ENCODE data around the gene PRICKLE3.

Gene PRICKLE3, protein sequence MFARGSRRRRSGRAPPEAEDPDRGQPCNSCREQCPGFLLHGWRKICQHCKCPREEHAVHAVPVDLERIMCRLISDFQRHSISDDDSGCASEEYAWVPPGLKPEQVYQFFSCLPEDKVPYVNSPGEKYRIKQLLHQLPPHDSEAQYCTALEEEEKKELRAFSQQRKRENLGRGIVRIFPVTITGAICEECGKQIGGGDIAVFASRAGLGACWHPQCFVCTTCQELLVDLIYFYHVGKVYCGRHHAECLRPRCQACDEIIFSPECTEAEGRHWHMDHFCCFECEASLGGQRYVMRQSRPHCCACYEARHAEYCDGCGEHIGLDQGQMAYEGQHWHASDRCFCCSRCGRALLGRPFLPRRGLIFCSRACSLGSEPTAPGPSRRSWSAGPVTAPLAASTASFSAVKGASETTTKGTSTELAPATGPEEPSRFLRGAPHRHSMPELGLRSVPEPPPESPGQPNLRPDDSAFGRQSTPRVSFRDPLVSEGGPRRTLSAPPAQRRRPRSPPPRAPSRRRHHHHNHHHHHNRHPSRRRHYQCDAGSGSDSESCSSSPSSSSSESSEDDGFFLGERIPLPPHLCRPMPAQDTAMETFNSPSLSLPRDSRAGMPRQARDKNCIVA
- total RNA-seq: 2.9 to 6.0 reads per million in 2 donors

DNA sequence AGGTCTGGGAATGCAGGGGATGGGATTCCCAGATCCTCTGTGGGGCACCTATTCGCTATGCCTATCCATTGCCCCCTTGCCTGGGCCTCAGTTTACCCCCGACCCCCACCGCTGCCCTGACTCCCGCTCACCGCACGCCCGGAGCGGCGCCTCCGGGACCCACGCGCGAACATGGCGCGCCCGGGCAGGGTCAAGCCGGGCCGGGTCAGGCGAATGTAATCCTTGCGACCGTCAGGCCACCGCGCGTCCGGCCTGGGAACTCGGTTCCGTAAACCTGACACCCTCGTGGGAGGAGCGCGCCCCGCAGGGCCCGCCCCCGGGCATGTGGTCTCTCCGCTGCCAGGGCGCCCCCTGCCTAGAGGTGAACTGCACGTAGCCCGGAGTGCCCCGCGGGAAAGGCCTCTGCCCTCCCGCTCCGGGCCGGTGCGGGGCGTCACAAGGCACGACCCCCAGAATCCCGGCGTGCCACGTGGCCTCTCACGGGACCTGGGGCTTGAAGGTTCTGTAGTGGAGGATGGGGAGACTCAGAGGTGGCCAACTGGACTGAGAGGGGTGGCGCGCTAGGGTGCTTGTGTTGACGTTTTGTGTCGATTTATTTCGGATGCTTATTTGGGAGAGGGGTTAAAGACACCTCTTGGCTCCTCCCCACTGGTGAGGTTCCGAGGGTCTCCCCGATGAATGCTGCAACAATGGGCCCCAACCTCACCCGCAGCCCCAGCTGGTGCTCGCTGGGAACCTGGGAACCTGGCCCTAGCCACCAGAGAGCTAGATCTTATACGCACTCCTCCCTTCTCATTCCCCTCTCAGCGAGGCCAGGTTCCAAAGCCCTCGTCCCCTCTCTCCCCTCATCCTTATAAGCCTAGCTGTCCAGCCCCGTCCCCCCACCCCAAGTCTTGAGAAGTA, at the start of gene PRICKLE3:
Gene PRICKLE3 (minus strand): TSS at position 249 of the 903 bp plus-strand sequence. CDS start 76 bp downstream, at position 173.
- DNase-seq: peak; percentile 61

DNA sequence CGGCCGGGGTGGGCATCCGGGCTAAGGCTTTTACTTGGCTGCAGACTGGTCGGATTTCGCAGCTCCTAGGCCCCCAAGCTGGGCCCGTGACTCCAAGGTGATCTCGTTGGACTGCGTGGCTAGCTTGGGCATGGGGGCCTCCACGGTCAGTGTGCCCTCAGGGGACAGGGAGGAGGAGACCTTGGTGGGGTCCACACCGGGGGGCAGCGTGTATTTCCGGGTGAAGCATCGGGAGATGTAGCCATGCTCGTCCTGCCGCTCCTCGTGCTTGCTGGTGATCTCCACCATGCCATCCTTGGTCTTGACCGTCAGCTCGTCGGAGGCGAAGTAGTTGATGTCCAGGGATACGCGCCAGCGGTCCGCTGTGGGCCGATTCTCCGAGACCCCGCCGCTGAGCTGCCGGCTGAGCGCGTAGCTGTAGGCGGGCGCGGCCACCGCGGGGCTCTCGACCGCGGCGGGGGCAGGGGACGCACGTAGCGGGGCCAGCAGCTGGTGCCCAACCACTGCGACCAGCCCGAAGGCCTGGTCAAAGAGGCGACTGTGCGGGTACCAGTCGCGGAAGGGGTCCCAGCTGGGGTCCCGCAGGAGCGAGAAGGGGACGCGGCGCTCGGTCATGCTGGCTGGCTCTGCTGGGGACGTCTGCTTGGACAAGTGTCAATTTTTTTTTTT, 47.8 kb upstream of the PRICKLE3 start:
- DNase-seq: no peak

- no peak for DNase-seq
Observed at GRCh38 chrX:49233176-49233575, 47.0 kb upstream of the PRICKLE3 start, which contains the start of gene CACNA1F. CACNA1F (minus strand) TSS chrX:49233340; CDS start chrX:49233309, 31 bp downstream.

- no peak for DNase-seq
Observed at GRCh38 chrX:49232525-49232924, 46.4 kb upstream of the PRICKLE3 start.

DNA sequence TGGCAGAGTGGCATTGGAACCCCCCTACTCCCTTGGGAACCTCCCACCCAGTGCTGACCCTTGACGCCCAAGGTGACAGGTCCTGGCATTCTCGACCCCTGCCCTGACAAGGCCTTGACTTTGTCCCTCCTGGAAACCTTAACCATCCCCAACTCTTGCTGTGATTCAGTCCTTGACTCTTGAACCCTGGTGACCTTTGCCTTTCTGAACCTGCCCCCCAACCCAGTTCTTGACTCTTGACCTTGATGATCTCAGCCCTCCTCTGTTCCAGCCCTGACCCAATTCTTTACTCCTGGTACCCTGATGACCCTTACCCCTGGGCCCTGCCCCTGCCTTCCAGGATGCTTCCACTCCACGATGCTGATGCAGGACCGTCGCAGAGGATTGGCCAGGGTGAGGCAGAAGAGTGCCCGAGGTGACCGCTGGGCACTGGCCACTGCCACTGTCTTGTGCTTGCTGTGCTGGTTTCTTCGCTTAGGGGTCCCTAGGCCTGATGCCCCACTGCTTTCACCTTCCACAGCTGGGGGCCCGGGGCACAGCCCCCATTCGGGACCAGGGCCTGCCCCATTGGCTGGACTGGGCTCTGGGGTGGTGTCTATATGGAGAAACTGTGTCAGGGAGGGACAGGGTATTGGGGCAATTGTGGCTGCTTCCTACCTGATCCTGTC, 45.3 kb upstream of the PRICKLE3 start:
- no peak for DNase-seq

DNA sequence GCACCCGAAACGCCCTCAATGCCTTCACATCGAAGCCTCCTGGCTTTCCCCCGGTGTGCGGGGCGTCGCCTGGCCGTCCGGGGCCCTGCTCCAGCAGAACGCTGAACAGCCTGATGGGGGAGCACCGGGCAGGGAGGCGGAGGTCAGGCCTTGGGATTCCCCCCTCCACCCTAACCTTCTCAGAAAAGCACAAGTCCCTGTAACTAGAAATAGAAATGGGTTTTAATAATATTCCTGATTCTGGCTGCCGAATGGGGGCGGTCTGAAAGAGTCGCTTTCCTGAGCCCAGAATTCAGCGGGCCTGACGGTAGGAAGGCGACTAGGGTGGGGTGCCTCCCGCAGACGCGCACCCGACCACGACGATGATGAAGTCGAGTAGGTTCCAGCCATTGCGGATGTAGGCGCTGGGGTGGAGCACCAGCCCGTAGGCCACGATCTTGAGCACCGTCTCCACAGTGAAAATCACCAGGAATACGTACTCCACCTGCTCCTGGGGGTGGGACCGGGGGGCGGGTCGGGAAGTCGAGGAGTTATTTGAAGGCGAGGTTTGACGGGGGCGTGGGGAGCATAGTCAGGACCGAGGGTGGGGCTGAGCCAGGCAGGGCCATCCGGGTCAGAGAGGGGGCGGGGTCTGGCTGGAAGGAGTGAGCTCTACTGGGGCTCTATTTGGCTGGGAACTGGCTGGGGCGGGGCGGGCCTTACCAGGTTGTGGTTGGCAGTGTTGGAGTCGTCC, 44.5 kb upstream of the PRICKLE3 start:
- peak; percentile 31 for DNase-seq

GRCh38 chrX:49228185-49228584, 42.0 kb upstream of the PRICKLE3 start:
- no peak for DNase-seq

GRCh38 chrX:49227726-49228125, 41.6 kb upstream of the PRICKLE3 start:
- DNase-seq: no peak

- DNase-seq: no peak
Observed at GRCh38 chrX:49226946-49227345, 40.8 kb upstream of the PRICKLE3 start.

- DNase-seq: no peak
Observed at GRCh38 chrX:49225858-49226257, 39.7 kb upstream of the PRICKLE3 start.

- no peak for DNase-seq
Observed at GRCh38 chrX:49221868-49222267, 35.7 kb upstream of the PRICKLE3 start.

DNA sequence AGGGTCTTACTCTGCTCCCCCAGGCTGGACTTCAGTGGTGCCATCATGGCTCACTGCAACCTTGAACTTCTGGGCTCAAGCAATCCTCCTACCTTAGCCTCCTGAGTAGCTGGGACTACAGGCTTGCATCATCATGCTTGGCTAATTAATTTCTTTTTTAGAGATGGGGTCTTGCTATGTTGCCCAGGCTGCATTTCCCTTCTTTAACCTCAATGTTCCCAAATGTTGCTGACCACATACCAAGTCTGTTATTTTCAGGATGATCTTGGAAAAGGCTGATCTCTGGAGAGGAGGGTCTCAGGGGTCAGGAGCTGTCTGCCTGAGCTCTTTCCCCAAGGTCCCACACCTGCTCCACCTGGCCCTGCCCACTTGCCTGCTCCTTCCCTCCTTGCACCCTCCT, 33.9 kb upstream of the PRICKLE3 start:
- no peak for DNase-seq

- no peak for DNase-seq
Observed at GRCh38 chrX:49214996-49215526, 28.9 kb upstream of the PRICKLE3 start.

DNA sequence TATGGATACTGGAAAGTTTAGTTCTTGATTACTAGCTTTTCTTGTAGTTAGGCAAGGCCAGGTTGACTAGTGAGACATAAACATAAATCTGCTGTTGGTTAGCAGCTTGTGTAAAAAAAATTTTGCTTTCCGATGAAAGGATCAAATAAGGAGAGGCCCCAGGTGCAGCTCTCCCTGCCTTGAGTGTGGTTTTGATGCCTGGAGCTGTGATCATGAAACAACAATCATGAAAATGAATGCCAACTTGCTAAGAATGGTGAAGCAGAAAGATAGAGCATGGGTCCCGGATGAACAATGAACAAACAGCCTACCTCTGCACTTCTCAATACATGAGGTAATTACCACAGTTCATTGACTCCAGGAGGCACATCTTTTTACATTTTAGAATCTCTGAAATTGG, 28.2 kb upstream of the PRICKLE3 start:
- no peak for DNase-seq

DNA sequence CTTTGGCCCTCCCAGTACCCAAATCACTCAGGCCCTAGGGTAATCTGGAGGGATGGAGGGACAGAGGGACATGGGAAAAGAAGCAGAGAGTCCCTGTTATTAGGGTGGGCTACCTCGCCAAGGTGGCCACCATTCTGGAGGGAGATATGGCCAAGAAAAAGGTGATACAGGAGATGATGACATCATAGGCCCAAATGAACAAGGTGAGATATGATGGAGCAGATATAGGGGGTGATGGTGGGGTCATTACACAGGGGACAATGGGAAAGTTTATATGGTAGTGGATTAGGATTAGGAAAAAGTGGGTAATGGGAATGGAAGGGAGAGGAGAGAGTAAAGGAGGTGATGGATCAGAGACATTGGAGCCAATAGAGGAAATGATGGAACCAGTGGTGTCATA, 26.7 kb upstream of the PRICKLE3 start:
- DNase-seq: no peak

DNA sequence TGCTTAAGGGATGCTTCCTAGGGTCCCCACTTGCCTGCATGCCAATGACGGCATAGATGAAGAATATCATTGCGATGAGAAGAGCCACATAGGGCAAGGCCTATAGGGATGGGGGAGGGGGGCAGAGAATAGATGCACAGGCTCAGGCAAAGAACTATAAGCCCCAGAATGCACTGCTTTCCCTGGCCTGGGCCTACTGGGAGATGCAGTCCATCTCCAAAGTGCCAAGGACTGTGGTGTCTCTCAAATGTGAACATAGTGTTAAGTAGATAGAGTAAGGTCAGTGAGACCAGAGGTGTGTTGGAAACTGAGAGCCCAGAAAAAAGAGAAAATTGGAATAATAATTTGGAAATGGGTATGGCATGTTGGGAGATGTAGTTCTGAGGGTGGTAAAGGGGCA, 26.0 kb upstream of the PRICKLE3 start:
- DNase-seq: no peak

DNA sequence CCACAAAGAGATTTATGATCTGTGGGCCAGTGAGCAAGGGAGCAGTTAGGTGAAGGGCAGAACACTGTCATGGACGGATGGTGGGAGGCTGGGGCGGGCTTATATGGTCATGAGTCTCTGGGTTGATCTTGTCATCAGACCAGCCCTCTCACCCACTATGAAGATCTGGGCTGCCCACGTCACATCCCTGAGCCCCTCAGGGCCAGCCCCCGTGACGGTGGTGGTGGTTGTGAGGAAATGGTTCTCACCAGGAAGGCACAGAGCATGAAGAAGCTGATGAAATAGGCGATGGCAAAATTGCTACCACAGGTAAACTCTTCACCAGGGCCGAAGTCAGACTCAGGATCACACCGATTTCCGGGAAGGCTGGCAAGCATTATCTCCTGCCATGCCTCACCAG, 24.9 kb upstream of the PRICKLE3 start:
- no peak for DNase-seq

DNA sequence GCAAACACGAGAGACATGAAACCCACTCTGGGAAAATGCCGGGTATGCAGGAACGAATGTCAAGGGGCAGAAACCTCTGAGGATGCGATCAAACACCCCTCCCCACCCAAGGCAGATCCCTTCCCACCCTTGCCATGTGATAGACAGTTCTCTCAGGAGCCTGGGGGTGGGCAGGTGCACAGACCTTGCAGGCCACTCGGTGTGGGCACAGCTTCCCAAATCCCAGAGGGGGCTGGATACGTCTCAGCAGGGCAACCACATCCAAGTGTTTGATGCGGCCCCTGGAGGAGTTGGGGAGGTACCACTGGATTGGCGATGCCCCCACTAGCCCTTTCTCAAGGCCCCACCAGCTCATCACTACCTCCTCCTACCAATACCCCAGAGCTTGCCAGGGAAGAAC, 24.2 kb upstream of the PRICKLE3 start:
- no peak for DNase-seq

DNA sequence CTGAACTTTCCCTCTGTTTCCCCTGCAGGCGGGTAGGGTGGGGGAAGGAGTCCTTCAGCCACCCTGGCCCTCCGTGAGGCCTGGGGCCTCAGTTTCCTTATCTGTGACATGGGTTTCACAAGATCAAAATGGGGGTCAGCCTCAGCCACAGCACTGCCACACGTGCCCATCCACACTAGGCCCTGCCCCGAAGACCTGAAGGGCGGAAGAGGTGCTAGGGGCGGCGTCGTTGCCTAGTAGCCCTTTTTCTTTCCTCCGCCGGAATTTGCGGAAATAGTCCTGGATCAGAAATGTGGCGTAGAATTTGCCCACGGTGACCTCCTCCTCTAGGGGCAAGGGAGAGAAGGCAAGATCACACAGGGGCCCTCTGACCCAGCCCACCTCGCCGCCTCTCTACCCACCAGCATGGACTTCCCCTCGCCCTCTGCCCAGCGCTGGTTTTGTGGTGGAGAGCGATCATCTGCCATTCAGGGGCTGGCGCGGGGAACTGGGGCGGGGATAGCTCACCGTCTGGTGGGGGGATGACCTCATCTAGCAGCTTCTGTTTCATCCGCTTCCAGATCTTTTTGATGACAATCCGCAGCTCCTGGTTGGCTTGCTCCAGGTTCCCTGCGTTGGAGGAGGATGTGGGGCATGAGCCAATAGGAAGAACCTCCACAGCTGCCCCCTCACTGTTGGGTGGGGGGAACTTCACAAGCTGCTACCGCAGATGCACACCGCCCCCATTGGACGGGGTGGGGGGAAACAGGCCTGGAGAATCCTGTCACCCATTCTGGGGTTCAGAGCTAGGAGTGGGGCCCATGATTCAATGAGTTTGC, 23.5 kb upstream of the PRICKLE3 start:
- no peak for DNase-seq

DNA sequence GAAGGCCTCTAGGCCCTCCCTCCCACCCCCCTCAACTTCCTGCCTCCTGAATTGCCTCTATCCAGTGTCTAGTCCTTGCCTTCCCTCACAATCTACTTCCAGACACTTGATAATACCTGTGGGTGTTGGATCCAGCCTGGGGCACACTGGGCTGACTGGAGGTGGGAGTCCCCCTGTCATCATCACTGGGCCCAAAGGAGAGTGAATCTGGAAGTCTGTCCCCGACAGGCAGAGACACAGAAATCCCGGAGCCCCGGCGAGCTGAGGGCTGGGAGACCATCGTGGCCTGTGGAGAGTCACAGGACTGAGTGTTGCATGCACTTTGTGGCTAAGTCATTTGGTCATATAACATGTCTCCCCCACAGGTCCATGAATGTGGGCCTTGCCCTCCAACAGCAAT, 22.2 kb upstream of the PRICKLE3 start:
- no peak for DNase-seq
